K562 (cell line): ENCODE data around the gene HIF1A. TPM values are rescaled to one million over a fixed set of nuclear protein-coding genes. Genes with fewer than 3 reads are reported as not detected.

Source experiments
- ATAC-seq: fragments of 200-7000 bp; cut with Tn5 transposase; 3 replicates; pipeline ENCODE4 v1.9.1; 2020; ENCODE audit warnings: moderate library complexity
- BruUV-seq: library from RNA; stranded (reverse); fragments of 400-500 nt; replicated peaks from 2 replicates; lab custom pipeline; 2021; lab: Mats Ljungman, UMichigan
- CTCF ChIA-PET: fragments of 300-600 bp; formaldehyde crosslinking; extraction: SDS; loops from one replicate; lab custom pipeline; 2021; ENCODE audit warnings: low intra/inter-chr PET ratio; lab: Yijun Ruan, JAX
- POLR2A ChIA-PET: fragments of 300-600, 350-650 bp; sonication (Branson Sonifier 250); formaldehyde crosslinking; extraction: SDS; loops from one replicate; lab custom pipeline; 2021; ENCODE audit warnings: antibody characterized with exemption, inconsistent platforms; lab: Yijun Ruan, JAX
- DNase-seq, 4 experiments: peaks; one replicate each; pipeline versions ENCODE4 v3.0.0 to v3.0.0-alpha.2; 2011 to 2018; ENCODE audit warnings: low spot score in 3 of 4, mixed read lengths in 3 of 4; ENCODE audit errors: extremely low read depth in 1 of 4
- FAIRE-seq: peaks from 2 replicates; lab custom pipeline; 2011; peaks lifted over from hg19 to GRCh38; lab: Jason Lieb, UNC
- H2AFZ ChIP-seq: 2 replicates; pipeline ENCODE4 v1.6.0; 2011; ENCODE audit warnings: low read depth, low read length, control low read depth, inconsistent platforms
- H3K27ac ChIP-seq: fragments of 200-600 bp; 3 replicates; pipeline ENCODE4 v1.8.0; 2011; ENCODE audit warnings: low read depth, mild to moderate bottlenecking, control low read depth, inconsistent platforms, low read length, moderate library complexity, mixed read lengths; ENCODE audit errors: extremely low read depth
- H3K27me3 ChIP-seq, 2 experiments: fragments of 300-600 bp in 1 of 2; 2 replicates in 1 of 2; 3 replicates in 1 of 2; pipeline versions ENCODE4 v1.6.0 to v1.8.0; 2011; ENCODE audit warnings: inconsistent platforms in 2 of 2, low read length in 2 of 2, mild to moderate bottlenecking in 1 of 2, mixed read lengths in 1 of 2, moderate library complexity in 1 of 2; ENCODE audit not compliant: control insufficient read depth in 2 of 2, insufficient read depth in 2 of 2
- H3K36me3 ChIP-seq: fragments of 300-600 bp; 3 replicates; pipeline ENCODE4 v1.8.0; 2011; ENCODE audit warnings: mild to moderate bottlenecking, low read length, inconsistent platforms; ENCODE audit not compliant: control insufficient read depth, insufficient read depth
- H3K4me1 ChIP-seq, 2 experiments: fragments of 200-600 bp in 1 of 2; replicated peaks in 1 of 2; 2 replicates in 1 of 2; 3 replicates in 1 of 2; pipeline versions ENCODE4 v1.5.1 to v1.8.0; 2011; ENCODE audit warnings: inconsistent platforms in 2 of 2, low read length in 2 of 2, mild to moderate bottlenecking in 1 of 2, mixed read lengths in 1 of 2, moderate library complexity in 1 of 2; ENCODE audit not compliant: control insufficient read depth in 2 of 2, insufficient read depth in 2 of 2
- H3K4me2 ChIP-seq: 2 replicates; pipeline ENCODE4 v1.6.1; 2011; ENCODE audit warnings: low read length, control low read depth, inconsistent platforms, mixed read lengths; ENCODE audit not compliant: insufficient read depth
- H3K4me3 ChIP-seq: fragments of 200-600 bp; sonication (generic), shearing (Covaris generic); 2 replicates; pipeline ENCODE4 v1.5.1; 2016; ENCODE audit warnings: control low read depth, inconsistent platforms
- H3K79me2 ChIP-seq: fragments of 200-600 bp; 3 replicates; pipeline ENCODE4 v1.8.0; 2011; ENCODE audit warnings: low read length, inconsistent platforms; ENCODE audit not compliant: control insufficient read depth, insufficient read depth
- H3K9ac ChIP-seq, 2 experiments: 2 replicates each; pipeline versions ENCODE4 v1.6.0 to v1.6.1; 2011; ENCODE audit warnings: low read depth in 2 of 2, low read length in 2 of 2, control low read depth in 1 of 2, inconsistent platforms in 1 of 2, mild to moderate bottlenecking in 1 of 2, mixed read lengths in 1 of 2; ENCODE audit not compliant: insufficient read depth in 1 of 2
- H3K9me1 ChIP-seq: one replicate; pipeline ENCODE4 v1.6.0; 2011; ENCODE audit warnings: inconsistent platforms, mild to moderate bottlenecking, low read length, moderate library complexity; ENCODE audit not compliant: control insufficient read depth, insufficient read depth
- H3K9me3 ChIP-seq: replicated peaks from 2 replicates; pipeline ENCODE4 v1.5.1; 2011; ENCODE audit warnings: low read depth, low read length, inconsistent platforms; ENCODE audit not compliant: control insufficient read depth, insufficient read depth
- H4K20me1 ChIP-seq: replicated peaks from 2 replicates; pipeline ENCODE4 v1.6.1; 2011; ENCODE audit warnings: low read length, inconsistent platforms, mixed read lengths; ENCODE audit not compliant: control insufficient read depth, insufficient read depth
- ATF1 ChIP-seq, 2 experiments: fragments of 450-650 bp in 1 of 2; IDR thresholded peaks; 2 replicates each; pipeline ENCODE4 v1.6.1; 2016; ENCODE audit warnings: missing compliant biosample characterization in 1 of 2, missing genetic modification characterization in 1 of 2
- CBFB ChIP-seq: sonication (generic); formaldehyde crosslinking; IDR thresholded peaks from 2 replicates; pipeline ENCODE4 v1.4.0; 2020; ENCODE audit warnings: mild to moderate bottlenecking, missing genetic modification reagents
- DNMT1 ChIP-seq: fragments of 450-650 bp; IDR thresholded peaks from 2 replicates; pipeline ENCODE4 v1.6.1; 2016; ENCODE audit warnings: antibody characterized with exemption, mild to moderate bottlenecking
- FOXJ2 ChIP-seq: fragments of 200-800 bp; sonication (Bioruptor generic); IDR thresholded peaks from 2 replicates; pipeline ENCODE4 v1.6.1; 2016; ENCODE audit warnings: missing genetic modification characterization, missing compliant biosample characterization
- HMGN3 ChIP-seq: IDR thresholded peaks from 2 replicates; pipeline ENCODE4 v1.6.1; 2011; ENCODE audit warnings: borderline replicate concordance, low read depth, mild to moderate bottlenecking, mixed read lengths, low read length; ENCODE audit not compliant: insufficient read length; ENCODE audit errors: extremely low read depth
- MTF1 ChIP-seq: fragments of 250-450 bp; sonication (Bioruptor Pico); IDR thresholded peaks from 2 replicates; pipeline ENCODE4 v1.9.0; 2021; ENCODE audit warnings: moderate library complexity, mild to moderate bottlenecking, inconsistent platforms, borderline replicate concordance
- NR1H2 ChIP-seq: sonication (generic); formaldehyde crosslinking; IDR thresholded peaks from 2 replicates; pipeline ENCODE4 v1.4.0; 2020; ENCODE audit warnings: mild to moderate bottlenecking, missing genetic modification reagents
- PRPF4 ChIP-seq: fragments of 200-400 bp; formaldehyde crosslinking; IDR thresholded peaks from one replicate; pipeline ENCODE4 v1.6.1; 2017; ENCODE audit warnings: low read length, low read depth, mild to moderate bottlenecking; ENCODE audit not compliant: insufficient read depth, poor library complexity, severe bottlenecking
- RAD21 ChIP-seq, 2 experiments: fragments of 250-450 bp in 1 of 2; fragments of 450-650 bp in 1 of 2; sonication (Bioruptor Pico) in 1 of 2; formaldehyde crosslinking in 1 of 2; IDR thresholded peaks in 1 of 2; conservative IDR thresholded peaks in 1 of 2; 2 replicates each; pipeline versions ENCODE4 v1.4.0 to v1.8.0; 2020 to 2022; ENCODE audit warnings: mild to moderate bottlenecking in 2 of 2, moderate library complexity in 1 of 2
- SIX5 ChIP-seq, 2 experiments: IDR thresholded peaks; 2 replicates each; pipeline ENCODE4 v1.6.1; 2011; ENCODE audit warnings: low read length in 2 of 2, borderline replicate concordance in 1 of 2, low read depth in 1 of 2, mild to moderate bottlenecking in 1 of 2, moderate library complexity in 1 of 2; ENCODE audit not compliant: insufficient read depth in 1 of 2
- ZNF124 ChIP-seq: sonication (generic); formaldehyde crosslinking; IDR thresholded peaks from 2 replicates; pipeline ENCODE4 v1.8.1; 2022; ENCODE audit warnings: missing genetic modification reagents
- WGBS: fragments of 100-300 bp; shearing (Covaris generic); methylation state at CpG from one replicate; pipeline ENCODE4 v1.1.6; 2016; ENCODE audit warnings: low coverage, mixed read lengths; ENCODE audit not compliant: insufficient coverage; ENCODE audit errors: missing lambda C conversion rate; 5-methylcytosine and 5-hydroxymethylcytosine counted together
- in situ Hi-C: fragments of 300-500 bp; cut with MboI; formaldehyde crosslinking; loops from 4 replicates; pipeline ENCODE4 v1.15.0; 2018; ENCODE audit warnings: inconsistent platforms, mixed read lengths
- intact Hi-C: fragments of 100-400 bp; cut with micrococcal nuclease; formaldehyde crosslinking; loops from 2 replicates; pipeline ENCODE4 v1.14.2; 2022
- polyA plus RNA-seq, 8 experiments: library from polyadenylated mRNA; depleted of rRNA in 4 of 8; stranded (reverse) in 5 of 8; unstranded in 3 of 8; fragments of >200 nt; fragmentation: Nextera tagmentation in 2 of 8; fragmentation: Illumina TruSeq in 1 of 8; extraction: Ambion mirVana in 2 of 8; extraction: Trizol in 1 of 8; gene quantifications; 2 replicates each; pipeline versions ENCODE4 v1.2.1 to v1.2.3, GENCODE V29; 2011 to 2014; ENCODE audit warnings: inconsistent platforms in 1 of 8, missing spikeins in 1 of 8
- total RNA-seq, 7 experiments: library from RNA; depleted of rRNA in 6 of 7; stranded (reverse); fragments of >200 nt in 6 of 7; fragmentation: Illumina TruSeq in 2 of 7; extraction: Trizol in 2 of 7; gene quantifications; 2 replicates each; pipeline versions ENCODE4 v1.2.1 to v1.2.3, GENCODE V29; 2011 to 2021; ENCODE audit warnings: low replicate concordance in 1 of 7
- TF ChIP-seq, protein P1 (sequence below): sonication (generic); formaldehyde crosslinking; IDR thresholded peaks from 2 replicates; pipeline ENCODE4 v1.8.0; 2022; ENCODE audit warnings: missing genetic modification reagents, mild to moderate bottlenecking, borderline replicate concordance
- TF ChIP-seq, protein P2 (sequence below), 2 experiments: fragments of 450-650 bp; IDR thresholded peaks; 2 replicates each; pipeline ENCODE4 v1.6.1; 2016
- TF ChIP-seq, protein P3 (sequence below): conservative IDR thresholded peaks from 2 replicates; pipeline ENCODE4 v1.6.1; 2011; ENCODE audit warnings: low read depth, mild to moderate bottlenecking, low read length; ENCODE audit not compliant: control insufficient read depth

Gene HIF1A
- total and polyA plus RNA-seq, 9 of the 15 experiments (the other 6 are each of a cell fraction or from before 2014, with no cell fraction given), result 5.9 to 35.3 (median 24.2) TPM

DNA sequence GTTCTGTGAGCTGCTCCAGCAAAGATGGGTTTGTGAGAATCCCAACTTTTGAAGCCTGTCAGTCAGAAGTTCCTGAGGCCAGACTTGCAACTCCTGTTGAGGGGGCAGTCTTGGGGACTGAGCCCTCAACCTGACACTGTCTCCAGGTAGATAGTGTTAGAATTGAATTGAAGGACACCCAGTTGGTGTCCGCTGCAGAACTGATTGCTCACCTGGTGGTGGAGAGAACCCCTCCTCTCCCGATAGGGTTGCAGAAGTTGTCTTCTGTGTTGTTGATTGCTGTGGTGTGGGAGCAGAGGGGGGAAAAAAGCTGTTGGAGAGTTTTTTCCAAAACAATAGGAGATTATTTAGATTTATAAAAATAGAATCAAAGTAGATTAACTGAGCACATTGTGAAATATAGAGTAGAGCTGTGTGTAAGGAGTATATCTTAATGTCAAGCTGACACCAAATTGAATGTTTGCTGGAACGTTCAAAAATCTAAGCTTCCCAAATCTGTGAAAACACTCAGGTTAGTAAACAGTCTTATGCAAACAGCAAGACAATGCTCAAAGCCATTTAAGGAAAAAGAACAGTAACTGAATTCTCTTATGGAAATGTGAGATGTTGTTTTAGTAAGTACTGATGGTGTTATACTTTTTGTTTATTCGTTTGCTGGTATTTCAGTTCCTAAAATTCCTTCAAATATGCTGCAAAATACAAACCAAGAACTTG lies 18.6 kb downstream of the HIF1A start:
- ChIA-PET POLR2A (interaction anchor here (2.3 kb wide), 1 partner anchor 15 kb away, joined by 11 read pairs; no protein-coding TSS in a partner anchor), CTCF (no interaction called here)
- intact Hi-C loops, result no loop called here
- DNase-seq (no peak), ATAC-seq (no peak), FAIRE-seq (no peak)
- H4K20me1 ChIP-seq, result peaks cover 21% of the 10 kb centered on the region
- no peaks in the 10 kb centered on the region; a peak in 3 of 5 replicates for H3K4me1 ChIP-seq
- no peaks in the 10 kb centered on the region; the same call in 2 of the 3 replicates for H3K36me3 ChIP-seq
- H3K79me2 ChIP-seq, result peaks cover 97% of the 10 kb centered on the region
- no peaks in the 10 kb centered on the region for H3K27me3 ChIP-seq
- no peak overlapping the region for H2AFZ ChIP-seq
- 61% methylated on average over 3 of the region's 4 CpGs for WGBS
- H3K4me2 ChIP-seq, result no peak overlapping the region
- no TSS peak for BruUV-seq
- H3K4me3 ChIP-seq, result no peak overlapping the region
- H3K27ac ChIP-seq, result no peak overlapping the region
- in situ Hi-C loops, result no loop called here
- H3K9me1 ChIP-seq, result no peaks in the 10 kb centered on the region
- H3K9ac ChIP-seq, result no peak overlapping the region
- no peaks in the 10 kb centered on the region for H3K9me3 ChIP-seq
- no peak for TF ChIP-seq RAD21 (CRISPR knock-in tag; conservative IDR thresholded peaks at IDR 0.05 in 1 of 2, IDR thresholded peaks at IDR 0.05 in 1 of 2)
- no peak for TF ChIP-seq MTF1 (CRISPR knock-in tag)
- no peak for TF ChIP-seq CBFB (CRISPR knock-in tag)
- TF ChIP-seq, protein P1, sequence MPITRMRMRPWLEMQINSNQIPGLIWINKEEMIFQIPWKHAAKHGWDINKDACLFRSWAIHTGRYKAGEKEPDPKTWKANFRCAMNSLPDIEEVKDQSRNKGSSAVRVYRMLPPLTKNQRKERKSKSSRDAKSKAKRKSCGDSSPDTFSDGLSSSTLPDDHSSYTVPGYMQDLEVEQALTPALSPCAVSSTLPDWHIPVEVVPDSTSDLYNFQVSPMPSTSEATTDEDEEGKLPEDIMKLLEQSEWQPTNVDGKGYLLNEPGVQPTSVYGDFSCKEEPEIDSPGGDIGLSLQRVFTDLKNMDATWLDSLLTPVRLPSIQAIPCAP, result no peak
- no peak for TF ChIP-seq FOXJ2 (tag)
- TF ChIP-seq, protein P2, sequence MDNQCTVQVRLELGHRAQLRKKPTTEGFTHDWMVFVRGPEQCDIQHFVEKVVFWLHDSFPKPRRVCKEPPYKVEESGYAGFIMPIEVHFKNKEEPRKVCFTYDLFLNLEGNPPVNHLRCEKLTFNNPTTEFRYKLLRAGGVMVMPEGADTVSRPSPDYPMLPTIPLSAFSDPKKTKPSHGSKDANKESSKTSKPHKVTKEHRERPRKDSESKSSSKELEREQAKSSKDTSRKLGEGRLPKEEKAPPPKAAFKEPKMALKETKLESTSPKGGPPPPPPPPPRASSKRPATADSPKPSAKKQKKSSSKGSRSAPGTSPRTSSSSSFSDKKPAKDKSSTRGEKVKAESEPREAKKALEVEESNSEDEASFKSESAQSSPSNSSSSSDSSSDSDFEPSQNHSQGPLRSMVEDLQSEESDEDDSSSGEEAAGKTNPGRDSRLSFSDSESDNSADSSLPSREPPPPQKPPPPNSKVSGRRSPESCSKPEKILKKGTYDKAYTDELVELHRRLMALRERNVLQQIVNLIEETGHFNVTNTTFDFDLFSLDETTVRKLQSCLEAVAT (IDR thresholded peaks at IDR 0.05), result no peak
- TF ChIP-seq HMGN3, result no peak
- no peak for TF ChIP-seq DNMT1
- no peak for TF ChIP-seq PRPF4
- no peak for TF ChIP-seq NR1H2 (CRISPR knock-in tag)
- TF ChIP-seq, protein P3, sequence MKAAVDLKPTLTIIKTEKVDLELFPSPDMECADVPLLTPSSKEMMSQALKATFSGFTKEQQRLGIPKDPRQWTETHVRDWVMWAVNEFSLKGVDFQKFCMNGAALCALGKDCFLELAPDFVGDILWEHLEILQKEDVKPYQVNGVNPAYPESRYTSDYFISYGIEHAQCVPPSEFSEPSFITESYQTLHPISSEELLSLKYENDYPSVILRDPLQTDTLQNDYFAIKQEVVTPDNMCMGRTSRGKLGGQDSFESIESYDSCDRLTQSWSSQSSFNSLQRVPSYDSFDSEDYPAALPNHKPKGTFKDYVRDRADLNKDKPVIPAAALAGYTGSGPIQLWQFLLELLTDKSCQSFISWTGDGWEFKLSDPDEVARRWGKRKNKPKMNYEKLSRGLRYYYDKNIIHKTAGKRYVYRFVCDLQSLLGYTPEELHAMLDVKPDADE, result no peak
- TF ChIP-seq ATF1 (CRISPR knock-in tag; IDR thresholded peaks at IDR 0.05), result no peak
- no peak for TF ChIP-seq ATF1 (tag; IDR thresholded peaks at IDR 0.05)
- no peak for TF ChIP-seq ZNF124 (CRISPR knock-in tag)
- TF ChIP-seq SIX5 (IDR thresholded peaks at IDR 0.05; ENCODE audit: borderline replicate concordance in 1 of 2, insufficient read depth in 1 of 2, low read depth in 1 of 2, low read length in 2 of 2), result no peak
